T-helper 9 cell (primary cell): ENCODE measurements around the gene KDM5C.
A peak's percentile ranks its signal among the peaks of the same experiment; 100 is the strongest.

ENCODE experiments used
- DNase-seq: peaks from one replicate; pipeline ENCODE4 v3.0.0-alpha.2; 2020
- total RNA-seq, 2 donors: gene quantifications; one replicate each; lab custom pipeline; 2026; lab: John Stamatoyannopoulos, UW

The KDM5C gene
- 344 to 458 reads per million in 2 donors for total RNA-seq

- peak; percentile 88 for DNase-seq
Measured at GRCh38 chrX:53224860-53225797, at the start of gene KDM5C. TSS of gene KDM5C (minus strand) at chrX:53225207. CDS start at chrX:53224889, 318 bp downstream.

DNA sequence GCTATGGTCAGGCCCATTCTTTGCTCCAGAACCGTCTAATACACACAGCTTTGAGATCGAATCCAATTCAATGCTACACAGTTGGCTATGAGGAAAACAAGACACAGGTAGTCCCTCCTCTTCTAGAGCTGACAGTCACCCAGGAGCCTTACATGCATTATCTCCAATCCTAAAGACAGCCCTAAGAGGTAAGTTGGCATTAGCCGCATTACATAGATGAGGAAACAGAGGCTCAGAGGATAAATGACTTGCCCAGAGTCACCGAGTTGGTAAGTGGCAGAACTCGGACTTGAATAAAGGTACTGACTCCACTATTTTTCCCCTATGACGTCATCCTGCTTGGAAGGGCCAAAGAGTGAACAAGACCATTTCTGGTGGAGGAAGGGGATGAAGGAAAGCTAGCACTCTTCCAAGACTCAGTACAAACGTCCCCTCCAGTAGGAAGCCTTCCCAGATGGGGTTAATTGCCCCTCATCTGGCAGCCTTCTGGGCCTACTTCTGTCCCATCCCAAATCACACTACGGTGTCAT is 47.9 kb upstream of the KDM5C start:
- DNase-seq, result no peak

GRCh38 chrX:53269536-53270107 is 44.6 kb upstream of the KDM5C start:
- DNase-seq, result no peak

GRCh38 chrX:53268173-53268572 is 43.2 kb upstream of the KDM5C start:
- no peak for DNase-seq

DNA sequence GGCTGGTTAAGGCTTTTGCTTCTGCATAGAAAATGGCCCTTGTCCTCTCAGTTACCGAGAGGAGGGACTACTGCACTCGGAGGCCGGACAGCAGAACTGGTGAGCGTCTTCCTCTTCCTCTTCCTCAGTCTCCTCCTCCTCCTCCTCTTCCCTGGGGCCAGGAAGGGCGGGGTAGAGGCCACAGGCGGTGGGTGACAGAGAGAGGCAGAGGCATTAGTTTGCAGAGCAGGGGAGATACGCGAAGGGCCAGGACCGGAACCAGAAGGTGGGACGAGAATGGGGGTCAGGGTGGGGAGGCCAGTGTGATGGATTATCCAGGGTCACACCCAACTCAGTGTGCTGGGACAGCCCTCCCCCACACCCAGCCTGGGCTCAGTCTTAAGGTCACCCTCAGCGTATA is 41.9 kb upstream of the KDM5C start:
- no peak for DNase-seq

- DNase-seq, result no peak
Measured at GRCh38 chrX:53265771-53266574, 41.0 kb upstream of the KDM5C start.

GRCh38 chrX:53263597-53264094 is 38.6 kb upstream of the KDM5C start:
- no peak for DNase-seq

- DNase-seq, result no peak
Measured at GRCh38 chrX:53262918-53263394, 37.9 kb upstream of the KDM5C start.

DNA sequence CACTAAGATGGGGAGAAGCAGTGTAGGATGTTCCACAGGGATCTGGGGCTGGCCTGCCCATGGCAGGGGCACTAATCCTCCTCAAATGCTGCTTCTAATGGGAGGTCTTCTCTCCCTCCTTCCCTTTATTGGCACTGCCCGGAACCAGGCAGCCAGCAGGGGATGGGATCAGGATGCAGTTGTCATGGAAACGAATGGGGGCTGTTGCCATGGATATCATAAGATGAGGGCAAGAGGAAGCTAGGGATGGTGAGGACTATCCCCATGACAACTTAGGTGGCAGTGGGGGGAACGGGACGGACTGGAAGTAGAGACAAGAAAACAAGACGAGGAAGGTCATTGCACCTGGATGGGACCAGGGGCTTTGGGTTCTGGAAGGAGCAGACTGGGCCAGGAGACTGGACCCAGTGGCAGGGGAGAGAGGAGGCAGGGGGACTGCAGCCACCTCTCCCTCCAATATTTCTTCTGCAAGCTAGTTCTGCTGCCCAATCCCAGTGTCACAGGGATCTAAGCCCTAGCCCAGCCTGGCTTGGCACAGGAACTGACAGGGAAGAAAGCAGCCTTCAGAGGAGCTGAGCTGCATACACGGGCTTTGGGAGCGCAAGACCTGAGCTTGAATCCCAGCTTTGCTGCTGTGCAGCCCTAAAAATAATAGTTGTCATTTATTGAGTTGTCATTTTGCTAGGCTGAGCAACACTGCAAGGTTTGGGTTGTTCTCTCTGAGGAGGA is 37.3 kb upstream of the KDM5C start:
- DNase-seq, result no peak

DNA sequence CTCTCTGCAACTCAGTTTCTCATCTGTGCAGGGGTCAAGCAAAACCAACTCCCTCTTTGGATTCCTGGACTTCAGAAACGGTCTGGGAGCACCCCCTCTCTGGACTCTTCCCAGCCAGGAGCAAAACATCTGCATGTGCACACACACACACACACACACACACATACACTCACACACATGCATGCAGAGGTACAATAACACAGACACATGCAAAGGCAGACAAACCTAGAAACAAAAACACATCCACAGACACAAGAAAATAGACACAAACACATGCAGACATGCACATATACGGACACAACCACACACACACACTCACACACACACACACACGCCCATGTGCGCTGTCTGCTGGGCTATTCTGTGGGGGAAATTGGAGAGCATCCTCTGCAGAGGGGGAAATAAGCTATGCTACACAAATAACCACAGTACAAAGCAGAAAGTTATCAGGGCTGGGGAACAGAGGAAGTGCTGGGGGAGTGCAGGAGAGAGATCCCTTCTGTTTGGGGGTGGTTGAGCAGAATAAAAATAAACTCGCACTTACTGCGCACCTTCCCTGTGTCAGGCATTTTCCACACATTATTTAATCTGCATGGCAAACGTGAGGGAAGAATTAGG is 36.5 kb upstream of the KDM5C start:
- DNase-seq, result no peak

GRCh38 chrX:53260836-53261235 is 35.8 kb upstream of the KDM5C start:
- DNase-seq, result no peak

DNA sequence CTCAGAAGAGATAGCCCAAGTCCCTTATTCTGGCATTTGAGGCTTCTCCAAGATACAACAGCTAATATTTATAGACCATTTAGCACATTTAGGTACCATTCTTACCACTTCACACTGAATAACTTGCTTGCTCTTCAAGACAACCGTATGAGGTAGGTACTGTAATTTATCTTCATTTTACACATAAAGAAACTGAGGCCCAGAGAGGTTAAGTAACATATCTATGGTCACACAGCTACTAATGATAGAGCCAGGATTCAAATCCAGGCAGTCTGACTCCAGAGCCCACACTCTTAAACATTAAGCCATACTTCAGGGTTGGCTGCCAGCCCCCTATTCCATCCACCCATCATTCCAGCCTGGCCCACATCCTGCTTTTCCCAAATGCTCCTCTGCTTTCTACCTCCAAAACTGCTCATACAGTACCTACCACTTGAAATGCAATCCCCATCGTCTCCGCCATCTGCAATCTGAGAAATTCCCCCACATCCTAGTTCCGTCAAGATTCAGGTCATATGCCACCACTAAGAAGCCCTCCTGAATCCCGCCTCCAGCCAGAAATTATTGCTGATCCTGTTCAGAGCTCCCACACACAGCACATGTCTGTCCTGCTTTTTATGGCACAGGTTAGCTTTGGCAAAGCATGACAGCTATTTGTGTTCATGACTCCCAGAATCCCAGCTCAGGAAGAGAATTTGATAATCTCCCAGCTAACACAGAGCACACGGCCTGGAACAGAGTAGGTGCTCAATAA is 32.8 kb upstream of the KDM5C start:
- no peak for DNase-seq

- DNase-seq, result no peak
Measured at GRCh38 chrX:53257166-53257565, 32.2 kb upstream of the KDM5C start.

GRCh38 chrX:53256446-53257041 is 31.5 kb upstream of the KDM5C start:
- DNase-seq, result no peak

DNA sequence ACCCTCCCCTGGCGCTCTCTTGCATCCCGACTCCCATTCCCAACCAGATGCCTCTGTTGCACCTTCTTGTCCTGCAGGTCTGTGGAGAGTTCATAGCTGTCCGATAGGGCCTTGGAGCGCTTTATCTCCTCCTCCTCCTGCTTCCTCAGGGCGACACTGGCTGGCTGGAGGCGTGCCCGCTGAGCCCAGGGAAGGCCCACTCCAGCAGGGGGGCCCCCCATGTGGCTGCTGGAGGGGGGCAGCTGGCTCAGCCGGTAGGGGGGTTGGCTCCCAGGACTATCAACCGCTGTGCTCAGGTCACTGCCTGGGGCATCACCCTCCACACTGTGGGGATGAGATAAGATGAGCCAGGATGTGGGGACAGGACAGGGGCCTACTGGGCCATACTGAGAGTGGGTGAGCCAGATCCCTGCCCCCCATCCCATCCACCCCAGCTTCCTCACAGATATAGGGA is 30.8 kb upstream of the KDM5C start:
- no peak for DNase-seq

- no peak for DNase-seq
Measured at GRCh38 chrX:53254570-53255461, 29.8 kb upstream of the KDM5C start.

DNA sequence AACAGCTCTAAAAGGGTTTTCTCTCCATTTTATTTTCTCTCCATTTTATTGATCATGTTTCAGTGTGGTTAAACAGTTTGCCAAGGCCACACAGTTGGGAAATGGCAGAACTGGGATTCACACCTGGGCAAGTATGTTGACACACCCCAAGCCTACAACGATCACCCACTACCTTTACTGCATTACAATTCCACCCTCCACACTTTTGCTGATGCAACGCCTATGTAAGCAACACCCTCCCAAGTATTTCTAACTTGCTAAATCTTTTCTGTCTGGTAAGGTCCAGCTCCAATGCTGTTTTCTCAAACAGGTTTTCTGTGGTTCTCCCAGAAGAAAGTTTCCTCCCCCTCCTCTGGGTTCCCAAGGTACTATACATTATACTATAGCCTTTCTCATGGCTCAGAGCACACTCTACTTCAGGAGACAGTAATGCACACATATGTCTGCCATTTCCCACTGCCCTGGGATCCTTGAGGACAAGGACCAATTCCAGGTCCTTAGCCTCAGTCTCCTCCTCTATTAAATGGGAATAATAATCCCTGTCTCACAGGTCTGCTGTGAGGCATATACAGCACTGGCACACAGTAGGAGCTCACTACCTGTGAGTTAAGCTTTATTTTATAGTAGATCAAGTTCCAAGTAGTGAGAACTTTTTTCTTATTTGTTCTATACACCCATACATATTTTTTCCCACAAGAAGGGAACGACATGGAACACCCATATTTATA is 28.4 kb upstream of the KDM5C start:
- no peak for DNase-seq

DNA sequence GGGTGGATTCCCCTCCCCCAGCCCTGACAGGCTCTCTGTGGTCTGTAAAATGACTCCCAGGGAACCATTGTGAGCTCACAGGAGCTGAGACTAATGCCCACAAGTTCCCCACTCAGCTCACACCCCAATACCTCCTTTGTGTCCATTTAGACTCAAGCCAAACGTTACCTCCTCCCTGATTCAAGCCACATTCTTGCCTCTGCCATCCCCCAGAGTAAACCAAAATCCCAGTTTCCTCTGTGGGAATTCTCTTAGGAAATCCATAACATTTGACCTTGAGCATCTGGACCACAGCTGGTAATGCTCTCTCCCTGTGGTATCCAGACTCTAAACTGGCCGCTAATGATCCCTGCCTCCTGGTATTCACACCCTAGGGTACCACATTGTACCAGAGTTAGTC is 26.3 kb upstream of the KDM5C start:
- no peak for DNase-seq
